NCI-H748 treated with DMSO at 0.1 percent for 48 hours (cell line): Measurements from ENCODE around the gene METTL22.

Experiments
- DNase-seq: peaks from one replicate; lab custom pipeline; 2025; lab: John Stamatoyannopoulos, UW

The METTL22 gene

GRCh38 chr16:8668113-8668512, 46.6 kb downstream of the METTL22 start:
- no peak for DNase-seq

- DNase-seq, result no peak
These were observed 48.0 kb downstream of the METTL22 start for GRCh38 chr16:8669481-8669880.

- no peak for DNase-seq
These were observed 48.6 kb downstream of the METTL22 start for GRCh38 chr16:8670014-8670560.

GRCh38 chr16:8673611-8674412, 52.3 kb downstream of the METTL22 start:
- no peak for DNase-seq

GRCh38 chr16:8674413-8675022, 53.0 kb downstream of the METTL22 start, which contains the start of gene ABAT:
ABAT (plus strand) TSS chr16:8674617; CDS start chr16:8735740, 61,123 bp downstream.
- DNase-seq, result peak; percentile 12

GRCh38 chr16:8675183-8676159, 54.0 kb downstream of the METTL22 start:
- DNase-seq, result no peak

- no peak for DNase-seq
These were observed 54.7 kb downstream of the METTL22 start for GRCh38 chr16:8676160-8676547.

GRCh38 chr16:8676737-8677375, 55.4 kb downstream of the METTL22 start:
- no peak for DNase-seq

- no peak for DNase-seq
These were observed 56.0 kb downstream of the METTL22 start for GRCh38 chr16:8677481-8677880.

GRCh38 chr16:8678068-8678927, 56.8 kb downstream of the METTL22 start:
- DNase-seq, result no peak

- no peak for DNase-seq
These were observed 57.7 kb downstream of the METTL22 start for GRCh38 chr16:8679151-8679550.

- no peak for DNase-seq
These were observed 61.2 kb downstream of the METTL22 start for GRCh38 chr16:8682551-8683259.

- DNase-seq, result no peak
These were observed 62.1 kb downstream of the METTL22 start for GRCh38 chr16:8683640-8684039.

GRCh38 chr16:8685617-8686016, 64.1 kb downstream of the METTL22 start:
- DNase-seq, result no peak

- no peak for DNase-seq
These were observed 64.6 kb downstream of the METTL22 start for GRCh38 chr16:8686031-8686621.

GRCh38 chr16:8686879-8687278, 65.4 kb downstream of the METTL22 start:
- no peak for DNase-seq

- DNase-seq, result no peak
These were observed 68.2 kb downstream of the METTL22 start for GRCh38 chr16:8689686-8690085.

GRCh38 chr16:8691728-8692127, 70.2 kb downstream of the METTL22 start:
- DNase-seq, result no peak
